Motor neuron (in vitro differentiated cells): ENCODE data around the gene RUNX2. TPM values are rescaled to one million over a fixed set of nuclear protein-coding genes. Genes with fewer than 3 reads are reported as not detected.
A peak's percentile ranks its signal among the peaks of the same experiment; 100 is the strongest.

Experiments
- ATAC-seq, 8 experiments: fragments of 200-7000 bp; cut with Tn5 transposase; replicated peaks in 6 of 8; 2 replicates each; pipeline ENCODE4 v1.8.0; 2021; ENCODE audit warnings: mild to moderate bottlenecking in 8 of 8, moderate library complexity in 8 of 8
- H3K27ac ChIP-seq, 2 donors: fragments of 250-450 bp; sonication (Bioruptor Pico); 2 replicates each; pipeline ENCODE4 v1.9.0; 2021; ENCODE audit warnings: antibody characterized with exemption in 2 of 2, mild to moderate bottlenecking in 2 of 2, moderate library complexity in 1 of 2
- H3K4me1 ChIP-seq, 2 donors: fragments of 250-450 bp; sonication (Bioruptor Pico); replicated peaks in 1 of 2; 2 replicates each; pipeline ENCODE4 v1.6.1; 2021; ENCODE audit warnings: antibody characterized with exemption in 2 of 2, mild to moderate bottlenecking in 2 of 2, moderate library complexity in 1 of 2
- H3K4me3 ChIP-seq, 5 donors: fragments of 250-450 bp; sonication (Bioruptor Pico); 2 replicates each; pipeline ENCODE4 v1.9.0; 2021; ENCODE audit warnings: antibody characterized with exemption in 5 of 5, mild to moderate bottlenecking in 5 of 5, moderate library complexity in 4 of 5
- WGBS, 10 experiments: fragments of 450-650 bp; shearing (Covaris generic); methylation state at CpG; one replicate each; pipeline ENCODE4 v1.0.0; 2022; 5-methylcytosine and 5-hydroxymethylcytosine counted together
- in situ Hi-C, 9 experiments: fragments of 400-800 bp; cut with MboI; loops; one replicate each; pipeline ENCODE4 v1.15.0; 2021; ENCODE audit warnings: low sequenced_read_pairs in 9 of 9, low pct_unique_long_range_greater_than_20kb in 2 of 9; ENCODE audit not compliant: unreplicated experiment in 9 of 9
- total RNA-seq, 8 experiments: library from RNA; unstranded; fragments of 300-600 nt; gene quantifications; 2 replicates each; pipeline versions ENCODE4 v1.2.3 to v1.2.4, GENCODE V29; 2022

The RUNX2 gene
- total RNA-seq, 8 experiments from 2014 or later: 0.46 to 7.8 (median 1.8) TPM

DNA sequence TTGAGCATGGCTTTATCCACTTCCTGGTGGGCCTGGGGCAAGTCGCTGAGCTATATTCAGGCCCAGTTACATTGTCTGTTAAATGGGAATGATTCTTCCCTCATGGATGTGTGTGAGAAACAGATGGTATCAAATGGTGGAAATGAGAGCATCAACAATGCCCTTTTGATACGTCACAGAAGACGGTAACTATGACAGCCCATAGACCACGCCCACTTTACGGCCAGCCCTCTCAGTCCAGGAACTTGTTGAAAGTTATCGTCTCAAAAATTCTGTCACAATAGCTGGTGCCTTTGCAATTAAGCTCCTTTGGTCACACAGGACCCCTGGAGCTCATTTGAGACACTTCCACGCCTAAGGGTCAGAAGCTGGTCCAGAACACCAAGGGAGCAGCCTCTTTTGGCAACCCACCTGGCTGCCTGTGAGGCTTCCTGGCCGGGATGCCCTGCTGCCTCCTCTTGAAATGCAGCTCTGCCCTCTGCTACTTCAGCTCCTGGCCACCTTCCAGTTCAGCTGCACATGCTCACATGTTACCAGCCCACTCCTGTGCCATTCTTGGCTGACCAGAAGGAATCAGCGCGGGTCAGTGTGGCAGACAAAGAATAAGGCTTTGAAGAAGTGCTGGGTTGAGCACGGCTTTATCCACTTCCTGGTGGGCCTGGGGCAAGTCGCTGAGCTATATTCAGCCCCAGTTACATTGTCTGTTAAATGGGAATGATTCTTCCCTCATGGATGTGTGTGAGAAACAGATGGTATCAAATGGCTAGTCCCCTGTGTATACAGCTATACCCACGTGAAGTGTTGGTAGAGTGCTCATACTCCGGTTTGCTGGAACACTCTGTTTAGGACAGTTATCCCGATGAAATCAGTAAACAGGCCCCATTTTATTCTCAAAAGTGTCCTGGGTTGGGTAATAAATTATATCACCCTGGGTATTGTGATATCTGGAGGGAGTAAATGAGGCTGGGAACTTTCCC is 248.8 kb downstream of the RUNX2 start:
- Histone ChIP-seq H3K4me3 (no peak overlapping the region), H3K4me1 (no peaks in the 10 kb centered on the region), H3K27ac (no peak overlapping the region)
- 51 to 100% (median 96%) methylated on average over 1 to 13 of the region's 15 CpGs; no CpG with 5 or more reads in 1 of the 10 experiments for WGBS, 10 experiments
- in situ Hi-C loops: no loop called here
- ATAC-seq: peak in 1 of 8 experiments; percentile 29

GRCh38 chr6:45577836-45578504 is 249.8 kb downstream of the RUNX2 start:
- peak in 1 of 8 experiments; percentile 43 for ATAC-seq

GRCh38 chr6:45584127-45584526 is 256.0 kb downstream of the RUNX2 start:
- Histone ChIP-seq H3K27ac (no peak overlapping the region), H3K4me3 (no peak overlapping the region), H3K4me1 (no peaks in the 10 kb centered on the region)
- in situ Hi-C loops: no loop called here
- no peak for ATAC-seq
- 30 to 80% (median 63%) methylated on average over 1 to 2 of the region's 2 CpGs; no CpG with 5 or more reads in 3 of the 10 experiments for WGBS, 10 experiments

More at GRCh38 chr6:45577836-45578504, 249.8 kb downstream of the RUNX2 start:
- WGBS, 10 experiments: 35 to 100% (median 85%) methylated on average over 3 to 9 of the region's 9 CpGs; no CpG with 5 or more reads in 1 of the 10 experiments
- Histone ChIP-seq H3K4me3 (no peak overlapping the region), H3K27ac (no peak overlapping the region), H3K4me1 (no peaks in the 10 kb centered on the region)
- in situ Hi-C loops: no loop called here

DNA sequence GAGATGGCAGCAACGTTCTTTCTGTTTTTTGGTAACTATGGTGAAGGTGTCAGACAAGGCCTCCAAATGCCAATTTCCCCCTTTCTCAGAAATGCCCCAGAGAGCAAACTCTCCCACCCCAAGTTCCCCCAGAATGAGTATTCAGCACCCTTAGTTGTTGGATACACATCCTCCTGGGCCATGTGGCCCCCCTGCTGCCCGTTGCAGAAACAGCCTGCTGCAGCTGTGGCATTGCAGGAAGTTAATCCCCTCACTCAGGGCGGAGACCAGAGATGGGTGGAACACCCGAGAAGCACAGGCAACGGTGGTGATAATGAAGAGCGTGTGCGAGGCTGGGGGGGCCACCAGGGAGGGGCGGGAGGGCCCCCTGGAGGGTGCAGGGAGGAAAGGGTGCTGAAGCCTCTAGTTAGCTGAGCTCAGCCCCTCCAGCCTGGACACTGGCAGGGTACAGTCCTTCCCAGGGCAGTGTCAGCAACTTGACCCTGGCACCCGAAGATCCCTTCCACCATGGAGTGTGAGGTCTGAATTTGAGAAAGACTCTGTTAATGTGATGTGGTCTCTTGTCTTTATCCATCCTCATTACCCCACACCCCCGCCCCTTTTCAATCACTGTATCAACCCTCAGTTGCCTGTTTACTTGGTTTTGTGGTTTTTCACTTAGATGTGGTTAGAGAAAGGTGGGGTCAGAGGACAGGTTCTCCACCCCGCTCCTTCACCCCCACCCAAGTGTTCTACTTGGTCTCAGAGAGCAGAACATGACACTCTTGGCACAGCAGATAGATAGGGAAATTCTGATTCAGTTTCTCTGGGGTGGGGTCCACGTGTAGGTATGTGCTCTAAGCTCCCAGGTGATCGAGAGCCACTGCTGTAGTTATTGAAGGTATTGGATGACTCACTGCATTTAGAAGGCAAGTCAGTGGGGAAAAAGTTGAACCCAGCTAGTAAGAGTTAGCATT is 258.4 kb downstream of the RUNX2 start:
- in situ Hi-C loops: no loop called here
- peak in 1 of 8 experiments; percentile 51 for ATAC-seq
- Histone ChIP-seq H3K4me3 (no peak overlapping the region), H3K4me1 (peaks cover 14 to 21% of the 10 kb centered on the region in 2 donors), H3K27ac (no peak overlapping the region)
- 43 to 95% (median 80%) methylated on average over 1 to 4 of the region's 13 CpGs; no CpG with 5 or more reads in 1 of the 10 experiments for WGBS, 10 experiments

GRCh38 chr6:45587229-45588060 is 259.3 kb downstream of the RUNX2 start:
- 57 to 100% (median 74%) methylated on average over 1 to 2 of the region's 5 CpGs; no CpG with 5 or more reads in 3 of the 10 experiments for WGBS, 10 experiments
- H3K4me1 ChIP-seq: peaks cover 23 to 30% of the 10 kb centered on the region in 2 donors
- in situ Hi-C loops: no loop called here
- ATAC-seq: no peak
- H3K4me3 ChIP-seq: no peak overlapping the region
- H3K27ac ChIP-seq: no peak overlapping the region

- Histone ChIP-seq H3K4me3 (no peak overlapping the region), H3K27ac (no peak overlapping the region), H3K4me1 (peaks cover 23 to 34% of the 10 kb centered on the region in 2 donors)
- 40 to 100% (median 99%) methylated on average over 1 to 3 of the region's 3 CpGs; no CpG with 5 or more reads in 4 of the 10 experiments for WGBS, 10 experiments
- in situ Hi-C loops: no loop called here
- ATAC-seq: no peak
These were observed 261.2 kb downstream of the RUNX2 start for GRCh38 chr6:45589367-45589766.

DNA sequence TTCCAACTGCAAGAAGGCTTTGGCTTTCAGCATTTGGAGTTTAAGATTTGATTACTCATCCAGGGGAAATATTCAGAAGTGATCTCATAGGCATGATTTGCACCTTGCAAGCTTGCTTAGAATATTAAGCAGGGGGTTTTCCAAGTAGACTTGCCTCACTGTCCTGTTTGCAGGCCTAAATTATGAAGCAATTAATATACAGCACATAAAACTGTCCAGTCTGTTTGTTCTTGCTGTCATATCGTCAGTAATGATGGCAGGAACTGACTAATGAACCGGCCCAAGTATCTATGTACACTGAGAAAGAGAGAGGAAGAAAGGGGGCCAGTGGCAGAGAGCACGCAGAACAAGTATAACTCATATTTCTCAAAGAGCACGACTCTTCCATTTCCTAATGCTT is 262.1 kb downstream of the RUNX2 start:
- ATAC-seq: peak; percentile 88 to 95 (median 94)

DNA sequence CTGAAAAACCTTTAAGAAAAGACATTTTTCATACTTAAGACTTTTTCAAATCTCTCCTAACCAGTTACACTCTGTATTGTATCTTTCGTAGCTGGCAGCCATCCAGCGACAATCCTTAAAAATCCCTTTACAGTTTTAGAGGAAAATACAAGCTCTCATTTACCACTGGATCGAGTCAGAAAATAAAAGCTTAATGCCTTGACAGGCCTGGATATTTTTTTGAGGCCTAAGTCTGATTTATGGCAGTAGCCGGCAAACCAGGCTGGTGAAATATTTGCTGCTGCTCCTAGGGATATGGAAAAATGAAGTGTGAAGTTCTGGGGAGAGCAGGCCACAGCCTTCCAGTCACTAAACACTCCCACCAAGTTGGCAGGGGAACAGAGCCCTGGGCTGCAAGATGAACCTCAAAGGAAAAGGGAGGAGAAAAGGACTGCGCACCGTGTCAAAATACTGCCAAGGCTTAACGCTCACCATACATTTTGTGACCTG is 262.6 kb downstream of the RUNX2 start:
- no peak overlapping the region for H3K4me3 ChIP-seq
- ATAC-seq: peak in 6 of 8 experiments; percentile 21 to 56 (median 36)
- in situ Hi-C loops: no loop called here
- peaks cover 23 to 42% of the 10 kb centered on the region in 2 donors for H3K4me1 ChIP-seq
- peak overlapping the region in 1 of 2 donors; percentile 39 for H3K27ac ChIP-seq
- 42 to 90% (median 68%) methylated on average over 2 to 7 of the region's 7 CpGs for WGBS, 10 experiments

More for the DNA sequence above, 262.1 kb downstream of the RUNX2 start:
- Histone ChIP-seq H3K4me3 (no peak overlapping the region), H3K4me1 (peaks cover 23 to 41% of the 10 kb centered on the region in 2 donors), H3K27ac (no peak overlapping the region)
- in situ Hi-C loops: no loop called here
- 19 to 60% (median 35%) methylated on average over 1 to 4 of the region's 4 CpGs for WGBS, 10 experiments

DNA sequence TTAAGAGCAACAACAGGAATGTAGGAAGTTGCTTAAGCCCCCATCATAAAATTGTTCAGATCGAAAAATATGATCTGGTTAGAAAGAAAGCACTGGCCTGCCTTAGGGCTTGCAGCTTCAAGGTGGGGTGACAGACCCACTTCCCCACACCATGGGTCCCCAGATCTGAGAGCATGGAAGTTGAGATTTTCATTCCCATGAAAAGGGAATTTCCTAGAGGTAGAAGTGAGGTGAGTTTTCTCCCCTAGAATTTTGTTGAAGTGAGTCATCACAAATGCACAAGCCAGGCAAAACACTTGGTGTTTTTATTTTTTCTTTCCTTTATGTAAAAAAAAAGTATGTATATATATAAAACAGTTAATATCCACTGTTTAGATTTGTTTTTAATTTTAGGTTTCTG is 263.2 kb downstream of the RUNX2 start:
- in situ Hi-C loops: no loop called here
- Histone ChIP-seq H3K4me1 (peaks cover 23 to 48% of the 10 kb centered on the region in 2 donors), H3K4me3 (no peak overlapping the region), H3K27ac (no peak overlapping the region)
- whole genome bisulfite sequencing, 10 experiments: 60 to 100% (median 84%) methylated on average over 1 of the region's 1 CpG; no CpG with 5 or more reads in 4 of the 10 experiments
- ATAC-seq: no peak

DNA sequence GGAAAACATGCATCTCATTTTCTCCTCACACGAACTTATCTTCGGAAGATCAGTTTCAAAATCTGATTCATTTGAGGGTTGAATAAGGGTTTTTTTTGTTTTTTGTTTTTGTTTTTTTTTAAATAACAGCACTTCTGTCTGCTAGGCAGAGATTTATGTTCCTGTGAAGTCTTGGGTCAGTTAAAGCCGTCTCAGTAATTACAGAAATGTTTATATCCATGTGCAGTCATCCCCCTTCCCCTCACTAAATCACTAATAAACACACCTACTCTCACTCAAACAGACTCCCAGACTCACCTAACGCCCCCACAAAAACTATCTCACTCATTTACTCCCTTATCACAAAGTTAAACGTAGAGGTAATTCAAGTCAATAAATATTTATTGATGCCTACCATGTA is 263.8 kb downstream of the RUNX2 start:
- Histone ChIP-seq H3K27ac (no peak overlapping the region), H3K4me3 (no peak overlapping the region), H3K4me1 (peaks cover 23 to 51% of the 10 kb centered on the region in 2 donors)
- WGBS, 10 experiments: 48 to 100% (median 79%) methylated on average over 1 to 5 of the region's 5 CpGs
- no peak for ATAC-seq
- in situ Hi-C loops: no loop called here

DNA sequence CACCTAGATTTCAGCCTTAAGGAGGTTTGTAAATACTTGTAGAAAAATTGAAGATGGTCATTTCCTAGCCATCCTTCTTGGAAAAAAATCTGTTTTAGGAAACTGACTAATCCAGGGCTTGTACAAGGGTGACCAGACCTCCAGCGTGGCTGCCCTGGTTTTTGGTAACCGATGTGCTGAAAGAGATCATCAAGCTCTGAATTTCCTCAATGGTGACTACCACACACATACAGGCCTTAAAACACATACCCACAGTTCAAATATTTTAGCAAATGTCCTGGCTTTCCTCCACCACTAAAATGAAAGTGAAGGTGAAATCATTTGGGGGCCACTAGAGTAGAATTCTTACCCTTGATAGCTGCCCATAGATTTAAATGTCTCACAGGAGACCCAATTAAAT is 264.9 kb downstream of the RUNX2 start:
- no peak for ATAC-seq
- WGBS, 10 experiments: 83 to 100% (median 93%) methylated on average over 1 to 2 of the region's 2 CpGs; no CpG with 5 or more reads in 5 of the 10 experiments

More for the DNA sequence above, 264.9 kb downstream of the RUNX2 start:
- in situ Hi-C loops: no loop called here
- Histone ChIP-seq H3K4me3 (no peak overlapping the region), H3K27ac (no peak overlapping the region), H3K4me1 (peaks cover 23 to 51% of the 10 kb centered on the region in 2 donors)
